HFF-Myc (cell line): ENCODE results near the gene ZNF177.
"Not testable (repeated sequence)": the region's sequence is repeated elsewhere in the genome, so short reads cannot be mapped to it uniquely, and the experiment has no call there.

Source experiments
- DNase-seq: peaks from one replicate; pipeline ENCODE4 v3.0.0-alpha.2; 2011; ENCODE audit warnings: low read depth; ENCODE audit errors: extremely low read depth
- H3K4me3 ChIP-seq: replicated peaks from 2 replicates; pipeline ENCODE4 v1.5.1; 2011; ENCODE audit warnings: low read depth, mild to moderate bottlenecking, control low read depth, low read length
- TF ChIP-seq, protein P1 (sequence below): IDR thresholded peaks from 2 replicates; pipeline ENCODE4 v1.5.1; 2012; ENCODE audit warnings: mild to moderate bottlenecking, low read depth, low read length, control low read depth; ENCODE audit errors: missing control alignments

The ZNF177 gene

GRCh38 chr19:9362905-9363304 is at the start of gene ZNF177:
Gene ZNF177, plus strand, starts transcription at chr19:9363013. Its CDS starts 15,299 bp downstream, at chr19:9378312.
- DNase-seq = no peak
- TF ChIP-seq, protein P1, sequence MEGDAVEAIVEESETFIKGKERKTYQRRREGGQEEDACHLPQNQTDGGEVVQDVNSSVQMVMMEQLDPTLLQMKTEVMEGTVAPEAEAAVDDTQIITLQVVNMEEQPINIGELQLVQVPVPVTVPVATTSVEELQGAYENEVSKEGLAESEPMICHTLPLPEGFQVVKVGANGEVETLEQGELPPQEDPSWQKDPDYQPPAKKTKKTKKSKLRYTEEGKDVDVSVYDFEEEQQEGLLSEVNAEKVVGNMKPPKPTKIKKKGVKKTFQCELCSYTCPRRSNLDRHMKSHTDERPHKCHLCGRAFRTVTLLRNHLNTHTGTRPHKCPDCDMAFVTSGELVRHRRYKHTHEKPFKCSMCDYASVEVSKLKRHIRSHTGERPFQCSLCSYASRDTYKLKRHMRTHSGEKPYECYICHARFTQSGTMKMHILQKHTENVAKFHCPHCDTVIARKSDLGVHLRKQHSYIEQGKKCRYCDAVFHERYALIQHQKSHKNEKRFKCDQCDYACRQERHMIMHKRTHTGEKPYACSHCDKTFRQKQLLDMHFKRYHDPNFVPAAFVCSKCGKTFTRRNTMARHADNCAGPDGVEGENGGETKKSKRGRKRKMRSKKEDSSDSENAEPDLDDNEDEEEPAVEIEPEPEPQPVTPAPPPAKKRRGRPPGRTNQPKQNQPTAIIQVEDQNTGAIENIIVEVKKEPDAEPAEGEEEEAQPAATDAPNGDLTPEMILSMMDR = no peak
- peak within 1 kb of the TSS; percentile 31 for H3K4me3 ChIP-seq

- no peak overlapping the region for H3K4me3 ChIP-seq
- no peak for DNase-seq
- TF ChIP-seq, protein P1 = no peak
Measured at GRCh38 chr19:9313756-9314155, 49.1 kb upstream of the ZNF177 start.

GRCh38 chr19:9321338-9321737 is 41.5 kb upstream of the ZNF177 start:
- DNase-seq = no peak
- H3K4me3 ChIP-seq = no peak overlapping the region
- TF ChIP-seq, protein P1 = no peak

GRCh38 chr19:9321756-9322155 is 41.1 kb upstream of the ZNF177 start:
- not testable (repeated sequence) for DNase-seq, H3K4me3 ChIP-seq

- H3K4me3 ChIP-seq, DNase-seq: not testable (repeated sequence)
Measured at GRCh38 chr19:9322201-9322600, 40.6 kb upstream of the ZNF177 start.

GRCh38 chr19:9323557-9323918 is 39.3 kb upstream of the ZNF177 start:
- TF ChIP-seq, protein P1 = no peak
- DNase-seq = peak; percentile 22
- H3K4me3 ChIP-seq = peak overlapping the region; percentile 70

- TF ChIP-seq, protein P1 = peak; percentile 35
- peak within 1 kb of the TSS; percentile 70 for H3K4me3 ChIP-seq
- peak; percentile 81 for DNase-seq
Measured at GRCh38 chr19:9323919-9324583, 38.8 kb upstream of the ZNF177 start, which contains the start of gene ZNF559. Gene ZNF559, plus strand, starts transcription at chr19:9324179. Its CDS starts 14,371 bp downstream, at chr19:9338550.

GRCh38 chr19:9324584-9324962 is 38.2 kb upstream of the ZNF177 start:
- TF ChIP-seq, protein P1 = no peak
- peak overlapping the region; percentile 70 for H3K4me3 ChIP-seq
- DNase-seq = no peak
